K562 (cell line): Measurements from ENCODE around the gene MAU2. TPM values are rescaled to one million over a fixed set of nuclear protein-coding genes. Genes with fewer than 3 reads are reported as not detected.

Experiments
- ATAC-seq: fragments of 200-7000 bp; cut with Tn5 transposase; 3 replicates; pipeline ENCODE4 v1.9.1; 2020; ENCODE audit warnings: moderate library complexity
- BruUV-seq: library from RNA; stranded (reverse); fragments of 400-500 nt; replicated peaks from 2 replicates; lab custom pipeline; 2021; lab: Mats Ljungman, UMichigan
- CTCF ChIA-PET: fragments of 300-600 bp; formaldehyde crosslinking; extraction: SDS; loops from one replicate; lab custom pipeline; 2021; ENCODE audit warnings: low intra/inter-chr PET ratio; lab: Yijun Ruan, JAX
- POLR2A ChIA-PET: fragments of 300-600, 350-650 bp; sonication (Branson Sonifier 250); formaldehyde crosslinking; extraction: SDS; loops from one replicate; lab custom pipeline; 2021; ENCODE audit warnings: antibody characterized with exemption, inconsistent platforms; lab: Yijun Ruan, JAX
- DNase-seq, 4 experiments: peaks; one replicate each; pipeline versions ENCODE4 v3.0.0 to v3.0.0-alpha.2; 2011 to 2018; ENCODE audit warnings: low spot score in 3 of 4, mixed read lengths in 3 of 4; ENCODE audit errors: extremely low read depth in 1 of 4
- FAIRE-seq: peaks from 2 replicates; lab custom pipeline; 2011; peaks lifted over from hg19 to GRCh38; lab: Jason Lieb, UNC
- H2AFZ ChIP-seq: 2 replicates; pipeline ENCODE4 v1.6.0; 2011; ENCODE audit warnings: low read depth, low read length, control low read depth, inconsistent platforms
- H3K27ac ChIP-seq: fragments of 200-600 bp; 3 replicates; pipeline ENCODE4 v1.8.0; 2011; ENCODE audit warnings: low read depth, mild to moderate bottlenecking, control low read depth, inconsistent platforms, low read length, moderate library complexity, mixed read lengths; ENCODE audit errors: extremely low read depth
- H3K27me3 ChIP-seq, 2 experiments: fragments of 300-600 bp in 1 of 2; 2 replicates in 1 of 2; 3 replicates in 1 of 2; pipeline versions ENCODE4 v1.6.0 to v1.8.0; 2011; ENCODE audit warnings: inconsistent platforms in 2 of 2, low read length in 2 of 2, mild to moderate bottlenecking in 1 of 2, mixed read lengths in 1 of 2, moderate library complexity in 1 of 2; ENCODE audit not compliant: control insufficient read depth in 2 of 2, insufficient read depth in 2 of 2
- H3K36me3 ChIP-seq: fragments of 300-600 bp; 3 replicates; pipeline ENCODE4 v1.8.0; 2011; ENCODE audit warnings: mild to moderate bottlenecking, low read length, inconsistent platforms; ENCODE audit not compliant: control insufficient read depth, insufficient read depth
- H3K4me1 ChIP-seq, 2 experiments: fragments of 200-600 bp in 1 of 2; replicated peaks in 1 of 2; 2 replicates in 1 of 2; 3 replicates in 1 of 2; pipeline versions ENCODE4 v1.5.1 to v1.8.0; 2011; ENCODE audit warnings: inconsistent platforms in 2 of 2, low read length in 2 of 2, mild to moderate bottlenecking in 1 of 2, mixed read lengths in 1 of 2, moderate library complexity in 1 of 2; ENCODE audit not compliant: control insufficient read depth in 2 of 2, insufficient read depth in 2 of 2
- H3K4me2 ChIP-seq: 2 replicates; pipeline ENCODE4 v1.6.1; 2011; ENCODE audit warnings: low read length, control low read depth, inconsistent platforms, mixed read lengths; ENCODE audit not compliant: insufficient read depth
- H3K4me3 ChIP-seq: fragments of 200-600 bp; sonication (generic), shearing (Covaris generic); 2 replicates; pipeline ENCODE4 v1.5.1; 2016; ENCODE audit warnings: control low read depth, inconsistent platforms
- H3K79me2 ChIP-seq: fragments of 200-600 bp; 3 replicates; pipeline ENCODE4 v1.8.0; 2011; ENCODE audit warnings: low read length, inconsistent platforms; ENCODE audit not compliant: control insufficient read depth, insufficient read depth
- H3K9ac ChIP-seq, 2 experiments: 2 replicates each; pipeline versions ENCODE4 v1.6.0 to v1.6.1; 2011; ENCODE audit warnings: low read depth in 2 of 2, low read length in 2 of 2, control low read depth in 1 of 2, inconsistent platforms in 1 of 2, mild to moderate bottlenecking in 1 of 2, mixed read lengths in 1 of 2; ENCODE audit not compliant: insufficient read depth in 1 of 2
- H3K9me1 ChIP-seq: one replicate; pipeline ENCODE4 v1.6.0; 2011; ENCODE audit warnings: inconsistent platforms, mild to moderate bottlenecking, low read length, moderate library complexity; ENCODE audit not compliant: control insufficient read depth, insufficient read depth
- H3K9me3 ChIP-seq: replicated peaks from 2 replicates; pipeline ENCODE4 v1.5.1; 2011; ENCODE audit warnings: low read depth, low read length, inconsistent platforms; ENCODE audit not compliant: control insufficient read depth, insufficient read depth
- H4K20me1 ChIP-seq: replicated peaks from 2 replicates; pipeline ENCODE4 v1.6.1; 2011; ENCODE audit warnings: low read length, inconsistent platforms, mixed read lengths; ENCODE audit not compliant: control insufficient read depth, insufficient read depth
- BCL6 ChIP-seq: fragments of 250-450 bp; sonication (Bioruptor Pico); IDR thresholded peaks from 2 replicates; pipeline ENCODE4 v1.4.0; 2020
- HMGN3 ChIP-seq: IDR thresholded peaks from 2 replicates; pipeline ENCODE4 v1.6.1; 2011; ENCODE audit warnings: borderline replicate concordance, low read depth, mild to moderate bottlenecking, mixed read lengths, low read length; ENCODE audit not compliant: insufficient read length; ENCODE audit errors: extremely low read depth
- KDM4B ChIP-seq, 2 experiments: fragments of 450-650 bp in 1 of 2; sonication (generic) in 1 of 2; IDR thresholded peaks; 2 replicates each; pipeline ENCODE4 v1.6.1; 2016 to 2017; ENCODE audit warnings: borderline replicate concordance in 2 of 2, antibody characterized with exemption in 1 of 2, low read depth in 1 of 2, mild to moderate bottlenecking in 1 of 2
- SP1 ChIP-seq: sonication (generic); formaldehyde crosslinking; IDR thresholded peaks from 2 replicates; pipeline ENCODE4 v1.8.1; 2022; ENCODE audit warnings: mild to moderate bottlenecking, missing genetic modification reagents
- ZNF408 ChIP-seq: fragments of 250-450 bp; sonication (Bioruptor Pico); IDR thresholded peaks from 2 replicates; pipeline ENCODE4 v1.4.0; 2020; ENCODE audit warnings: low read depth, mild to moderate bottlenecking, moderate library complexity
- WGBS: fragments of 100-300 bp; shearing (Covaris generic); methylation state at CpG from one replicate; pipeline ENCODE4 v1.1.6; 2016; ENCODE audit warnings: low coverage, mixed read lengths; ENCODE audit not compliant: insufficient coverage; ENCODE audit errors: missing lambda C conversion rate; 5-methylcytosine and 5-hydroxymethylcytosine counted together
- in situ Hi-C: fragments of 300-500 bp; cut with MboI; formaldehyde crosslinking; loops from 4 replicates; pipeline ENCODE4 v1.15.0; 2018; ENCODE audit warnings: inconsistent platforms, mixed read lengths
- intact Hi-C: fragments of 100-400 bp; cut with micrococcal nuclease; formaldehyde crosslinking; loops from 2 replicates; pipeline ENCODE4 v1.14.2; 2022
- polyA plus RNA-seq, 8 experiments: library from polyadenylated mRNA; depleted of rRNA in 4 of 8; stranded (reverse) in 5 of 8; unstranded in 3 of 8; fragments of >200 nt; fragmentation: Nextera tagmentation in 2 of 8; fragmentation: Illumina TruSeq in 1 of 8; extraction: Ambion mirVana in 2 of 8; extraction: Trizol in 1 of 8; gene quantifications; 2 replicates each; pipeline versions ENCODE4 v1.2.1 to v1.2.3, GENCODE V29; 2011 to 2014; ENCODE audit warnings: inconsistent platforms in 1 of 8, missing spikeins in 1 of 8
- total RNA-seq, 7 experiments: library from RNA; depleted of rRNA in 6 of 7; stranded (reverse); fragments of >200 nt in 6 of 7; fragmentation: Illumina TruSeq in 2 of 7; extraction: Trizol in 2 of 7; gene quantifications; 2 replicates each; pipeline versions ENCODE4 v1.2.1 to v1.2.3, GENCODE V29; 2011 to 2021; ENCODE audit warnings: low replicate concordance in 1 of 7

MAU2 gene
- total and polyA plus RNA-seq, 9 of the 15 experiments (the other 6 are each of a cell fraction or from before 2014, with no cell fraction given): 1.2 to 48.1 (median 19.4) TPM

GRCh38 chr19:19316082-19316481 lies 4.5 kb upstream of the MAU2 start:
- BruUV-seq: no TSS peak
- Histone ChIP-seq H2AFZ (no peak overlapping the region), H3K27me3 (no peaks in the 10 kb centered on the region), H3K4me3 (no peak overlapping the region), H3K36me3 (peaks cover 49% of the 10 kb centered on the region; the same call in 2 of the 3 replicates), H4K20me1 (0 out of 2 replicates have a peak, but pooled peaks cover 3% of the 10 kb centered on the region), H3K4me2 (no peak overlapping the region), H3K9me1 (no peaks in the 10 kb centered on the region), H3K27ac (no peak overlapping the region), H3K79me2 (peaks cover 28% of the 10 kb centered on the region), H3K9ac (no peak overlapping the region), H3K9me3 (no peaks in the 10 kb centered on the region), H3K4me1 (peaks cover 4 to 19% of the 10 kb centered on the region in 2 experiments; a peak in 4 of 5 replicates)
- 82% methylated on average over 1 of the region's 1 CpG for WGBS
- CTCF ChIA-PET: no interaction called here
- DNase-seq: peak in 1 of 4 experiments; percentile 7
- no peak for TF ChIP-seq ZNF408 (CRISPR knock-in tag)
- no peak for TF ChIP-seq HMGN3
- no peak for TF ChIP-seq BCL6 (CRISPR knock-in tag)
- no peak for TF ChIP-seq KDM4B (IDR thresholded peaks at IDR 0.05; ENCODE audit: borderline replicate concordance in 2 of 2, low read depth in 1 of 2)
- no peak for TF ChIP-seq SP1 (CRISPR knock-in tag)
- POLR2A ChIA-PET: interaction anchor here (1.0 to 2.0 kb wide), 4 partner anchors 14 to 121 kb away, joined by 3 to 10 read pairs (median 4); no protein-coding TSS in a partner anchor
- no peak for ATAC-seq
- intact Hi-C loops: no loop called here
- FAIRE-seq: no peak
- in situ Hi-C loops: no loop called here
